ENCODE data around the gene MEGF6.
A peak's percentile ranks its signal among the peaks of the same experiment; 100 is the strongest.

Gene MEGF6, protein sequence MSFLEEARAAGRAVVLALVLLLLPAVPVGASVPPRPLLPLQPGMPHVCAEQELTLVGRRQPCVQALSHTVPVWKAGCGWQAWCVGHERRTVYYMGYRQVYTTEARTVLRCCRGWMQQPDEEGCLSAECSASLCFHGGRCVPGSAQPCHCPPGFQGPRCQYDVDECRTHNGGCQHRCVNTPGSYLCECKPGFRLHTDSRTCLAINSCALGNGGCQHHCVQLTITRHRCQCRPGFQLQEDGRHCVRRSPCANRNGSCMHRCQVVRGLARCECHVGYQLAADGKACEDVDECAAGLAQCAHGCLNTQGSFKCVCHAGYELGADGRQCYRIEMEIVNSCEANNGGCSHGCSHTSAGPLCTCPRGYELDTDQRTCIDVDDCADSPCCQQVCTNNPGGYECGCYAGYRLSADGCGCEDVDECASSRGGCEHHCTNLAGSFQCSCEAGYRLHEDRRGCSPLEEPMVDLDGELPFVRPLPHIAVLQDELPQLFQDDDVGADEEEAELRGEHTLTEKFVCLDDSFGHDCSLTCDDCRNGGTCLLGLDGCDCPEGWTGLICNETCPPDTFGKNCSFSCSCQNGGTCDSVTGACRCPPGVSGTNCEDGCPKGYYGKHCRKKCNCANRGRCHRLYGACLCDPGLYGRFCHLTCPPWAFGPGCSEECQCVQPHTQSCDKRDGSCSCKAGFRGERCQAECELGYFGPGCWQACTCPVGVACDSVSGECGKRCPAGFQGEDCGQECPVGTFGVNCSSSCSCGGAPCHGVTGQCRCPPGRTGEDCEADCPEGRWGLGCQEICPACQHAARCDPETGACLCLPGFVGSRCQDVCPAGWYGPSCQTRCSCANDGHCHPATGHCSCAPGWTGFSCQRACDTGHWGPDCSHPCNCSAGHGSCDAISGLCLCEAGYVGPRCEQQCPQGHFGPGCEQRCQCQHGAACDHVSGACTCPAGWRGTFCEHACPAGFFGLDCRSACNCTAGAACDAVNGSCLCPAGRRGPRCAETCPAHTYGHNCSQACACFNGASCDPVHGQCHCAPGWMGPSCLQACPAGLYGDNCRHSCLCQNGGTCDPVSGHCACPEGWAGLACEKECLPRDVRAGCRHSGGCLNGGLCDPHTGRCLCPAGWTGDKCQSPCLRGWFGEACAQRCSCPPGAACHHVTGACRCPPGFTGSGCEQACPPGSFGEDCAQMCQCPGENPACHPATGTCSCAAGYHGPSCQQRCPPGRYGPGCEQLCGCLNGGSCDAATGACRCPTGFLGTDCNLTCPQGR (N-terminal part only)

DNA sequence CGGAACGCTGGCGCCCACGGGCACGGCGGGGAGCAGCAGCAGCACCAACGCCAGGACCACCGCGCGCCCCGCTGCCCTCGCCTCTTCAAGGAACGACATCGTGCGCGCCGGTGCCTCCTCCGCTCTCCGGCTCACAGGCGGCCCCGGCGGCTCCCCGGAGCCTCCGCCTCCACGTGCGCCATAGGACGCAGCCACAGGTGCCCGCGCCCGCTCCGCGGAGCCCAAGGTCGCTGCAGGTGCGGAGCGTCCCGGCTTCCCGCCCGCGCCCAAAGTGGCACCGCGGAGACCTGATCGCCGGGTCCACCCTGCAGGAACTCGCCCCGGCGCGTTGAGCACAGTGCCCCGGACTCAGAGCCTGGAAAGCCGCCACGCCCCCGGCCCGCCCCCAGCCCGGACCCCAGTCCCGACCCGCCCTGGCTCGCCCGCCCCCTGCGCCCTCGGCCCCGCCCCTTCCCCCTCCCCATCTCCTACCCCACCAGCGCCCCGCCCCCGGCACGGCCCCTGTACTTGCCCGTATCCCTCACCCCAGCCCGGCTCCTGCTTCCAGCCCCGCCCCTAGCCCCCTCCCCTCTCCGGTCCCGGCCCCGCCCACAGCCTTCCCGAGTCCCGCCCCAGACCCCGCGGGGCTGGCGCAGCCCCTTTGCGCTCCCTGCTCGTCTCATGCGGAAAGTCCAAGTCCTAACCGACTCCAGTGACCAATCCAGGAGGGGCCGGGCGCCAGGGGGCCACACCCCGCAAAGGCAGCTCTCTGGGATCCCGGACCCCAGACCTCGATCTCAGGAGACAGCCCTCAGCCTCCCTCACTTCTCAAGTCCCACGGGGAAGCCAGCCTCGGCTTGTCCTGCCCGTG, at the start of gene MEGF6:
Gene MEGF6 (minus strand): TSS at position 339 of the 850 bp plus-strand sequence. CDS start 240 bp downstream, at position 99.
- DNase-seq (ENCODE audit: low read depth), result peak; percentile 54

DNA sequence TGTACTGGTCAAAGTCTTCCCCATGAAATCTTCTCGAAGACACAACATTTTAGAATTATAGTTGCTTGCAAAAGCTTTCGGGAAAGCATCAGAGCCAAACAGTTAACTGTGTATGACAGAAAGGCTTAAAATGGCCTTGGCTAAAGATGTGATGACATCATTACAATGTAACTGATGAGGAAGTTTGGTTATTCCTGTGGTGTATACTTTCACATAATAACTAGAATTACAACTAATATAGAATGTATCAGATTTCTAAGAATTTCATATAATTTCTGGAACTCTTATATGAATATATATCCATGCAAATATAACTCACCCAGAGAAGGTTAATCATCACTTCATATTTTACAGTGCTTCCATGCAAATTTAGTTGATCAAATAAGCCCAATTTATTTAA, 49.4 kb upstream of the MEGF6 start:
- no peak for DNase-seq (ENCODE audit: low read depth)

DNA sequence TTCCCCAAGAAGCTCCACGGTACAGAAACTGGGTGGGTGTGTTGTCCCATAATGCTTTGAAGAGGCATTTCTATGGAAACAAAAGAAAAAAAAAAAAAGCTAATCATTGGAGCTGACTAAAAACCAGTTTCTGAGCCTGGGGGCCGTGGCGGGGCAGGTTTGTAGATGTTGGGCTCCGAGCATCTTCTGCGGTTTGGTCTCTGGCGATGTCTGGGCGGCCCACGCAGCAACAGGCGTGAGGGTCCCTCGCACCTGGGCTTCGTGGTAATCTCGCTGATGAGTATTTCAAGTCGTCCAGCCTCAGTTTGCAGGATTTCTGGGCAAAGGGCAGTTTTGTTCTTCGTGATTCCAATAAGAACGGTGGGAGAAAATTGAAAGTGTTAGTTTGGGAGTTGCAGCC, 47.8 kb upstream of the MEGF6 start:
- DNase-seq (ENCODE audit: low read depth), result no peak

DNA sequence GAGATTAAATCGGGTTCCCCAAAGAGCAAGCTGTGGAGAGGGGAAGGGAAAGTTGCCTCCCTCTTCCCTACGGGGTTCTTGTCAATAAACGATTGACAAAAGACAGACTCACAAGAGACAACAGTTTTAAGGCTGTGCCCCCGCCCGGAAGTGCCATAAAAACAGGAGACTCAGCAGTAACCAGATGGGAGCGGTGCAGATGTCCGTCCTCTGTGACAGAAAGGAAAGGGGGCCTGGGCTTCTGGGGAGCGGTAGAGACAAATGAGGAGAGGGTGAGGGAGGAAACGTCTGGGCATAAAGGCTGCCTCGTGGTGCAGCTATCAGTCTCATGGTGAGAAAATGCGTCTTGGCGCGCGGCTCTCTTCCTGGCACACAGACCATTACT, 46.9 kb upstream of the MEGF6 start:
- no peak for DNase-seq (ENCODE audit: low read depth)

DNA sequence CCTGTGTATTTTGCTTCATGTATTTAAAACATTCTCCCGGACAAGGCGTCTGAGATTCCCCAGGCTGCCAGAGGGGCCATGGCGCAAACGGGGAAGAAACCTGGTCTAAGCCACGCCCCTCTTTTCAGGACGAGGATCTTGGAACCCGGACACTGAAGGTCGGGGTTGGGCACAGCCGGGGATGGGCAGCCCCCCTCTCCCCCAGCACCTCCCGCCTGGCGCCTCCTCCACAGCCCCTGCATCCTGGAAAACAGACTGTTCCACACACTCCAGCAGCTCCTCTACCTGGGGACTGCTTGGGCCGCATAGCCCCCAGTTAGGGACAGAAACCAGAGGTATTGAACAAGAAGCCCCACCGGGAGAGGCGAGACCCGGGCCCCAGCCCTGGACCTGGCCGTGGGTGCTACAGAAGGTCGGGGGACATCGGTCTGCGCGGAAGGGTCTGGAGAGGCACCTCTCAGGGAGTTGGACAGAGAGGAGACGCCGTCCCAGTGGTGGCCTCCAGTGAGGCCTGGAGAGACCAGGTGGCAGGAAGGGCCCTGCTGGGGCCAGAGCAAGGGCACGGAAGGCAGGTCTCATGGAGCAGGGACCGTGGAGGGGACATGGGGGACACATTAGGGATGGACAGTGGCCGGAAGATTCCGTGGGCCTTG, 46.4 kb upstream of the MEGF6 start:
- DNase-seq (ENCODE audit: low read depth), result no peak

DNA sequence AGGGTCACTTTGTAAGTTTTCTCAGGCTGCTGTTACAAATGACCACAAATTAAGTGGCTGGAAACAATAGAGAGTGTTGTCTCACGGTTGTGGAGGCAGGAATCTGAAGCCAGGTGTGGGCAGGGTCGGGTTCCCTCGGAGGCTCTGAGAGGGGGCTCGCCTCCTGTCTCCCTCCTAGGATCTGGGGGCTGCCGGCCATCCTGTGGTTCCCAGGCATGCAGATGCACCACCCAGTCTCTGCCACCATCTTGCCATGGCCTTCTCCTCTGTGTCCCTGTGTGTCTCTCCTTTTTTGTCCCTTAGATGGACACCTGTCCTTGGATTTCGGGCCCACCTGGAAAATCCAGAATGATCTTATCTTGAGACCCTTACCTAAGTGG, 45.8 kb upstream of the MEGF6 start:
- no peak for DNase-seq (ENCODE audit: low read depth)

DNA sequence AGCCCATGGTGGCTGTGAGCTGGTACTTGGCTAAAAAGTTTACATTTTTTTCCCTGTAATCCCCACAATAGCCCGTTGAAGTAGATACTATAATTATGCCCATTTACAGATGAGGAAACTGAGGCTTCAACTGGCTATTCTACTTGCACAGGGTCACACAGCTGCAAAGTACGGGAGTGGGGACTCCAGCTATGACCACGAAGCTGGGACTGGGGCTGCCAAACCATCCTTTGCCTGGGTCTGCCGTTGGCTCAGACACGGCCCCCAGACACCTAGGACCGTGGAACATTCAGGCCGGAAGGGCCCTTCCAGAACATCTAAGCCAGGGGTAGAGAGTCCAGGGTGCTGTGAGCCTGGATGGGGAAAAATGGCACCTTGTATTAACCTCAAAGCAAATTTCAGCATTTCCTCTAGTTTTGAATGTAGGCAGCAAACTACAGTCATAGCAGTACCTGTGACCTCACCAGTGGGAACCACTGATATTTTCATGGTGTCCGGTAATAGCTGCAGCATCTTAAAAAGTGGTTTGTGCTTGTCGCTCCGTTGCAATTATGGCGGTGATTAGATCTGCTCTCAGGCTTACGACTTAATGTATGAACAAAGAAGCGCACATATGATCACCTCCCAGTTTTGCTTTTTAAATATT, 45.3 kb upstream of the MEGF6 start:
- DNase-seq (ENCODE audit: low read depth), result no peak

DNA sequence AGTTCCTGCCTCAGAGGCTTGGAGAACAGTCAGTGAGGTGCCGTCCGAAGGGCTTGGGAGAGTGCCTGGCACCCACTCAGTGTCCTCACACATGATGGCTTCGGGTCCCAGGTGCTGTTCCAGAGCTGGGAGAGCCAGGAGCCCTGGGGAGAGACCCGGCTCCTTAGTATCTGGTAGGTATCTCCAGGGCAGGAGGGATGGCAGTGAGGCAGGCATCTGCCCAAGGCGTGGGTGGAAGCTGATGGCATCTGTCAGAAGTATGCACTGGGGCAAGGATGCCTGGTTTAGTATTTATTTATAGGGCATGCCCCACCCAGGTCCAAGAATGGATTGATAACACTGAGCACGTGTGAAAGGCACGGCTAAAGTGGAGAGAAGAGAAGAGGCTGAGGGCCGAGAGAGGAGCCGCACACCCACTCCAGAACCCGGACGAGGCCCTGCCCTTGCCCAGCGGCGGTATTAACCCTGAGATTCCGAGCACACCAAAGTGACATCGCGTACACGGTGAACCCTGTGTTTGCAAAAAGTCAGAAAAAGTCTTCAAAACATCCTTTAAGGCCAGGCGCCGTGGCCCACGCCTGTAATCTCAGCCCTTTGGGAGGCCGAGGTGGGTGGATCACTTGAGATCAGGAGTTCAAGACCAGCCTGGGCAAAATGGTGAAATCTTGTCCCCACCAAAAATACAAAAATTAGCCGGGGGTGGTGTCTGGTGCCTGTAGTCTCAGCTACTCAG, 43.4 kb upstream of the MEGF6 start:
- no peak for DNase-seq (ENCODE audit: low read depth)

DNA sequence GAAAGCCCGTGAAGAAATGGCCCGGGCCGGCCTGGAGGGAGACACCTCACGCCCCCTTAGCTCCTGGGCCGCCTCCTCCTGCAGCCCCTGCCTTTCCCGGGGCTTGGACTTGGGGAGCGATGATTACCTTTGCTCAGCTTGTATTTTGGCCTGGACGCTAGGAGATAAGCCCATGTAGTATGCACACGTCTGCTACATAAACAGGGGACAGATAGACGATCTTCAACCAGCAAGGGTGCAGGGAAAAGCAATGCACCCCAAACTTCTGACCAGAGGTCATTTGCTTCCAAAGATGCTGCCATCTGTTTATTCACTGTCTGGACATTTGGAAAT, 41.9 kb upstream of the MEGF6 start:
- DNase-seq (ENCODE audit: low read depth), result no peak

DNA sequence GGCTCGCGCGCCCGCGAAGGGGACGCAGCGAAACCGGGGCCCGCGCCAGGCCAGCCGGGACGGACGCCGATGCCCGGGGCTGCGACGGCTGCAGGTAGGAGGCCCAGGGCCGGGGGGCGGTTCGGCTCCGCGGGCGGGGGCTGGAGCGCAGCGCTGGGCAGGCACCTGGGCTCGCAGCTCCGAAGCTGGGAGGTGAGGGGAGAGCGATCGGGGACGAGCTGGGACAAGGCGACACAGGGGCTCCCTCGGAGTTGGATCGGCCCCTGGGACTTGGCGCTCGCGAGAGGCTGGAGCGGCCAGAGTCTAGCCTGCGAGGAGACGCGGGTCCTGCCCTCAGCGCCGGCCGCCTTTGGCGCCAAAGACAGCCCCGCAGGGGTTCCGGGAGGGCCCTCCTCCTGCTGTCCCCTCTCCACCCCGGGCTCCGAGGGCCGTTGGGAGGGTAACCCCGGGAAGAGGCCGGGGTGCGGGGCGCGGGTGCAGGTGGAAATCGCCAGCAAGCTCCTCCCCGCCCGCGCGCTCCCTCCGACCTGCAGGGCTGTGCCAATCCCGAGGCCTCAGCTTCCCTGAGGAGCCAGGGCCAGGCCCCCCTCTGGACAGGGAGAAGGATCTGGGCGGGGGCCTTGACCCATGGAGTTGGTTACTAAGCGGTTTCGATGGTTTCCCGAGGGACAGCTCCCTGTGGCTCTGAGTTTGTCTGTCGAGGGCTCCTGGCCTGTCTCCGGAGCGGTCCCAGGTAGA, 41.4 kb upstream of the MEGF6 start:
- DNase-seq (ENCODE audit: low read depth), result no peak

DNA sequence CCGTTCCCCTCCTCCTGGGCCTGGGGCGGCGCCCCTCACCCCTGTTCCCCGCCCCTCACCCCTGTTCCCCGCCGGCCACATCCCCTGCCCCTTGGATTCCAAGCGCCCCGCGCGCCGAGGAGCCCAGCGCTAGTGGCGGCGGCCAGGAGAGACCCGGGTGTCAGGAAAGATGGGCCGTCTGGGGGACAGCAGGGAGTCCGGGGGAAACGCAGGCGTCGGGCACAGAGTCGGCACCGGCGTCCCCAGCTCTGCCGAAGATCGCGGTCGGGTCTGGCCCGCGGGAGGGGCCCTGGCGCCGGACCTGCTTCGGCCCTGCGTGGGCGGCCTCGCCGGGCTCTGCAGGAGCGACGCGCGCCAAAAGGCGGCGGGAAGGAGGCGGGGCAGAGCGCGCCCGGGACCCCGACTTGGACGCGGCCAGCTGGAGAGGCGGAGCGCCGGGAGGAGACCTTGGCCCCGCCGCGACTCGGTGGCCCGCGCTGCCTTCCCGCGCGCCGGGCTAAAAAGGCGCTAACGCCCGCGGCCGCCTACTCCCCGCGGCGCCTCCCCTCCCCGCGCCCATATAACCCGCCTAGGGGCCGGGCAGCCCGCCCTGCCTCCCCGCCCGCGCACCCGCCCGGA, 40.7 kb upstream of the MEGF6 start, which contains the start of gene TP73:
Gene TP73 (plus strand): TSS at position 587 of the 618 bp plus-strand sequence. CDS start 29,850 bp downstream, outside the sequence.
- no peak for DNase-seq (ENCODE audit: low read depth)

DNA sequence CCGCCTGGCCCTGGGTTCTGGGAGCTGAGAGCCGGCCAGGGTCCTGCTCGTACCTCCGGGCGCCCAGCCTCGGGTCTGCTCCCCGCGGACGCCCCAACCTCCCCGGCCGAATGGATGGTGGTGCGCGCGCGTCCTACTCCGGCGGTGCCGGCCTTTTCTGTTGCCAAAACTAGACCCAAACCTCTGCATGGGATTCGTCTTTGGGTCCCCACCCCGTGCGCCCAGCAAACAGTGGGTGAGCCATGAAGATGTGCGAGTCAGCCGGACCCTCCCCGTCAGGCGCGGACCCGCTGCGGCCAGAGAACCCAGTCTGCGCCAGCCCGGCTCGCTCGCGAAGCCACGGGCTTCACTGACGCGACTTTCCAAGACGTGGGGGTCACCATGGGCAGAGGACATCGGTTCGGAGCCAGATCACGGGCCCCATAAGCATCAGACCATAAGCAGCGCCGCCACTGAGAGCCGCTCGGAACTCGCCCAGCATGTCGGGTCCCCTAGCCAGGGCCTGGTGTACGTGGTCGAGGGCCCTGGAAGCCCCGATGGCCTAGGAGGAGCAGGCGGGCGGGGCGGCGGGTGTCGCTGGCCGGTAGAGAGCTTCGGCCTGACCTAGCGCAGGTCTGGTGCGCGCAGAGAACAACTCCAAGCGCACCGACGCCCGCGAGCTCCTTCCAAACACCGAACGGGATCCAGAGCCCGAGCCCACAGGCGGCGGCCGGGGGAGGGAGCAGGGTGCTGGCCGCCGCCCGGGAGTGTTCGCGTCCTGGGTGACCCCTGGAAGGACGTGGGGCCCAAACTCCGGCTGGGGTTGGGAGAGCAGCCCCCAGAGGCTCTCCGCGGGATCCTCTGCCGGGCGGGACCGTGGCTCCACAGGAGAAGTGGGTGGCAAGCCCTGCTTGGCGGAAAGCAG, 40.0 kb upstream of the MEGF6 start:
- DNase-seq (ENCODE audit: low read depth), result no peak

DNA sequence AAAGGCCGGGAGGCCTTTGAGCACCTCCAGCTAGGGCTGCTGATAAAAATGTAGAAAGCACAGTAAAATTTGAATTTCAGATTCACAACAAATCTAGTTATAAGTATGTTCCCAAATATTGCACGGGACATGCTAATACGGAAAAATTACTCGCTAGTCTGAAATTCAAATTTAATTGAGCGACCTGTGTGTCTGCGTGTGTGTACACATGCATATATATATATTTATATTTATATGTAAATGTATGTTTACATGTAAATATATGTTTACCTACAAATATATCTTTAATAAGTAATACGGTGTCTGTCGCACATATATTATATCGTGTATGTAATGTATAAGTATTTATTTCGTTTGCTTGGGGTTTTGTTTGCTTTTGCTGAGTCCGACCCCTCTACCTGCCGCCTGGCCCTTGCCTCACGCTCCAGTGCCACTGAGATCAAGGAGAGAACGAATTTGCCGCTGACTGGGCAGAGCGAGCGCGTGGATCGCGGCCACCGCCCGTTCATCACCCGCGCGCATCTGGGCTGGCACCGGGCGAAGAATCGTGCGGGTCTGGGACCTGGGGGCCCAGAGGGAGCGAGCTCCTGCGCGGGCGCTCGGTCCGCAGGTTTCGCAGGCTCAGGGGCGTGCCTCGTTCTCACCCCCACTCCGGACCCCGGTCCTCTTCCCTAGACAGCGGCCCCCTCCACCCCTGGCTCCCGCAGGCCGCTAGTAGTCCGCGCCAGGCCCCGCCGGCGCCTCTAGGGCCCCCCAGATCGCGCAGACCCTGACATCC, 39.1 kb upstream of the MEGF6 start:
- DNase-seq (ENCODE audit: low read depth), result no peak

DNA sequence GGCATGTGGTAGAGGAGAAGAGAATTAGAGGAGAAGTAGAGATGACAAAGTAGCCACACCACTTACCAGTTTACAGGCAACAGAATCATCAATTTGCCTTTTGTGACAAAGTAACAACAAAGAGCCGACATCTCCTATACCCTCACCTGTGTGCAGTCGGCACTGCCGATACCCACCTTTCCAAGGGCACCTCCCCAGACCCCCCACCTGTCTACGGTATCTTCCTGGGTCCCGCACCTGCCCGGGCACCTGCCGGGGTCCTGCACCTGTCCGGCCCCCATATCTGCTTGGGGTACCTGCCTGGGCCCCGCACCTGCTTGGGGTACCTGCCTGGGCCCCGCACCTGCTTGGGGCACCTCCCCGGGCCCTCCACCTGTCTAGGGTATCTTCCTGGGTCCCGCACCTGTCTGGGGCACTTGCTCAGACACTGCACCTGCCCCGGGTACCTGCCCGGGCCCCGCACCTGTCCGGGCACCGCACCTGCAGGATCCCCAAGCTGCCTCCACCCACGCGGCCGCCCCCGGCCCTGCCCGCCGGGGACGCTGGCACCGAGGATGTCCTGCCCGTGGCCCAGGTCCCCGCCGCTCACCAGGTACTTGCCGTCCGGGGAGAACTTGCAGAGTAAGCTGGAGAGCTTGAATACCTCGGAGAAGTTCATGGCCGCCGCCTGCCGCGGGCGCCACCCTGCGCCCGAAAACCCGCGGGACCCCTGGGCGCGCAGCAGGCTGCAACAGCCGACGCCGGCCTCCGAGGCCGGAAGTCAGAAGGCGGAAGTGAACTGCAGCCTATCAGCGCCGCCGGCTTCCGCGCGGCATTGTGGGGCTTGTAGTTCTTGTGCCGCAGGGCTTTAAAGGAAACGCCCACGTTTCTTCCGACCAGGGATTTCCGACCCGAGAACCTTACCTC, 38.3 kb upstream of the MEGF6 start, which contains the start of gene WRAP73:
Gene WRAP73 (minus strand): TSS at position 762 of the 906 bp plus-strand sequence. CDS start 104 bp downstream, at position 658.
- DNase-seq (ENCODE audit: low read depth), result peak; percentile 81

DNA sequence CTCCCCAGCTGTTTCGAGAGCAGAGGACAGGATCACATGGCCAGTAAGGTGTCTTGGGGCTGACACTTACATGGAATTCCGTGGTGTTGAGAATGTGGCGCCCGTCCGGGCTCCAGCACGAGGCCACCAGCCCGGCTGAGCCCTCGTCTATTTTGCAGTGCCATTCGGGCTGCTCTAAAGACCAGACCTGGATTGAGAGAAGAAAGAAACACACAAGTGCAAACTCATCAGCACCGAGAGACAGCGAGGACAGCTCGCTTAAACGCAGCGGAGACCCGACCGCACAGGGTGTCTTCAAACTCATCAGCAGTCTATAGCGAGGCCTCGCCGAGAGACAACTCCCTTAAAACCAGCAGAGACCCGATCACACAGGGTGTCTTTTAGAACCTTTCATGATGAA, 35.3 kb upstream of the MEGF6 start:
- no peak for DNase-seq (ENCODE audit: low read depth)
